ENCODE results near the gene S1PR5.

Gene S1PR5

DNA sequence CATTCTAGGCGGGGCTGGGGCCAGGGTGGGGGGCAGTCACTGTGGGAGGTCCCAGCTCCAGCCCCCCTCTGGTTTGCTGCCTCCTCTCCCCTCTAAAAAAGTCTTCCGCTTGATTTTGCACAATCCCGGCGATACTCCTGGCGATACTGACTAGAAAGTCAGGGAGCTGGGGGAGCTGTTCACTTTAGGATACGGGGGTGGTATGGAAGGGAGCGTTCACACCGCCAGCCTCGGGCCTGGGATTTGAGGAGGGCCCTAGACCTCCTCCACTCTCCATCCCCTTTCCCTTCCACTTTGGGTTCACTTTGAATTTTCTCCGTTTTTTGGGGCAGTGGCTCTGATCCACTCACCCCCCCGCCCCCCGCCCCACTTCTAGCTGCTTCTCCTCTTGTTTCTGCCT lies 49.1 kb downstream of the S1PR5 start:
- TF ChIP-seq, protein P1, sequence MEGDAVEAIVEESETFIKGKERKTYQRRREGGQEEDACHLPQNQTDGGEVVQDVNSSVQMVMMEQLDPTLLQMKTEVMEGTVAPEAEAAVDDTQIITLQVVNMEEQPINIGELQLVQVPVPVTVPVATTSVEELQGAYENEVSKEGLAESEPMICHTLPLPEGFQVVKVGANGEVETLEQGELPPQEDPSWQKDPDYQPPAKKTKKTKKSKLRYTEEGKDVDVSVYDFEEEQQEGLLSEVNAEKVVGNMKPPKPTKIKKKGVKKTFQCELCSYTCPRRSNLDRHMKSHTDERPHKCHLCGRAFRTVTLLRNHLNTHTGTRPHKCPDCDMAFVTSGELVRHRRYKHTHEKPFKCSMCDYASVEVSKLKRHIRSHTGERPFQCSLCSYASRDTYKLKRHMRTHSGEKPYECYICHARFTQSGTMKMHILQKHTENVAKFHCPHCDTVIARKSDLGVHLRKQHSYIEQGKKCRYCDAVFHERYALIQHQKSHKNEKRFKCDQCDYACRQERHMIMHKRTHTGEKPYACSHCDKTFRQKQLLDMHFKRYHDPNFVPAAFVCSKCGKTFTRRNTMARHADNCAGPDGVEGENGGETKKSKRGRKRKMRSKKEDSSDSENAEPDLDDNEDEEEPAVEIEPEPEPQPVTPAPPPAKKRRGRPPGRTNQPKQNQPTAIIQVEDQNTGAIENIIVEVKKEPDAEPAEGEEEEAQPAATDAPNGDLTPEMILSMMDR (IDR thresholded peaks at IDR 0.05; ENCODE audit: control insufficient read depth, extremely low read depth, insufficient read depth), result no peak
- H3K4me3 ChIP-seq (ENCODE audit: low read depth, low read length), result no peak overlapping the region

DNA sequence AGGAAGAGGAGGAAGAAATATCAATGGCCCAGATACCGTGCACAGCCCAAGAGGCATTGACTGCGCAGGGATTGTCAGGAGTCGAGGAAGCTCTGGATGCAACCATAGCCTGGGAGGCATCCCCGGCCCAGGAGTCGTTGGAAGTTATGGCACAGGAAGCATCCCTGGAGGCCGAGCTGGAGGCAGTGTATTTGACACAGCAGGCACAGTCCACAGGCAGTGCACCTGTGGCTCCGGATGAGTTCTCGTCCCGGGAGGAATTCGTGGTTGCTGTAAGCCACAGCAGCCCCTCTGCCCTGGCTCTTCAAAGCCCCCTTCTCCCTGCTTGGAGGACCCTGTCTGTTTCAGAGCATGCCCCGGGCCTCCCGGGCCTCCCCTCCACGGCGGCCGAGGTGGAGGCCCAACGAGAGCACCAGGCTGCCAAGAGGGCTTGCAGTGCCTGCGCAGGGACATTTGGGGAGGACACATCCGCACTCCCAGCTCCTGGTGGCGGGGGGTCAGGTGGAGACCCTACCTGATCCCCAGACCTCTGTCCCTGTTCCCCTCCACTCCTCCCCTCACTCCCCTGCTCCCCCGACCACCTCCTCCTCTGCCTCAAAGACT lies 50.0 kb downstream of the S1PR5 start:
- no peak for DNase-seq (ENCODE audit: low read depth)
- TF ChIP-seq, protein P1 (IDR thresholded peaks at IDR 0.05; ENCODE audit: control insufficient read depth, extremely low read depth, insufficient read depth), result no peak

More for the DNA sequence above, 49.1 kb downstream of the S1PR5 start:
- no peak for DNase-seq (ENCODE audit: low read depth)

DNA sequence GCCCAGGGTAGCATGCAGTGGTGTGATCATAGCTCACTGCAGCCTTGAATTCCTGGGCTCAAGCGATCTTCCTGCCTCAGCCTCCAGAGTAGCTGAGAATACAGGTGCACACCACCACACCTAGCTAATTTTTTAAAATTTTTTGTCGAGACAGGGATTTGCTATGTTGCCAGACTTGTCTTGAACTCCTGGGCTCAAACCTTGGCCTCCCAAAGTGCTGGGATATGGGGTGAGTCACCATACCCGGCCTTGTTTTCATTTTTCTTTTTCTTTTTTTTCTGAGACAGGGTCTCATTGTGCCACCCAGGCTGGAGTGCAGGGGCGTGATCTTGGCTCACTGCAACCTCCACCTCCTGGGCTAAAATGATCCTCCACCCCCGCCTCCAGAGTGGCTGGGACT lies 52.8 kb downstream of the S1PR5 start:
- H3K4me3 ChIP-seq (ENCODE audit: low read depth, low read length), result no peak overlapping the region
- no peak for DNase-seq (ENCODE audit: low read depth)
- TF ChIP-seq, protein P1 (IDR thresholded peaks at IDR 0.05; ENCODE audit: control insufficient read depth, extremely low read depth, insufficient read depth), result no peak

More for the DNA sequence above, 50.0 kb downstream of the S1PR5 start:
- no peak overlapping the region for H3K4me3 ChIP-seq (ENCODE audit: low read depth, low read length)
